ENCODE results near the gene GRIK5.

DNA sequence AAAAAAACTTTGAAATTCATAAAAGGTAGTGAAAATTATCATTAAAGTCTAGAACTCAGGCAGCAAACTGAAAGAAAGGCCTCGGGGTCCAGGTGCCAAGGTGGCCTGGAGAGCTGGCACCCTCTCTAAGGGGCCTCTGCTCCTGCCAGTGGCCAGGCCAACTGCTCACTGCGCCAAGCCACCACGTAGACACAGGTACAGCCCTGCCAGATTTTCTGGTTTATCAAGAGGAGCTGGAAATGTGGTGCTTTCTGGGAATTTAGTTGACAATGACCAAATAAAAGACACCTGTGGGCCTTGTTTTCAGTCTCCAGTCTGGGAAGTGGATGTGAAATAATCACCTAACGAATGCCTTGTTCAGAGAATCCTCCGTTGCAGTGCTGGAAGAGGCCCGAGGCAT, 28.8 kb upstream of the GRIK5 start:
- TF ChIP-seq, protein P1, sequence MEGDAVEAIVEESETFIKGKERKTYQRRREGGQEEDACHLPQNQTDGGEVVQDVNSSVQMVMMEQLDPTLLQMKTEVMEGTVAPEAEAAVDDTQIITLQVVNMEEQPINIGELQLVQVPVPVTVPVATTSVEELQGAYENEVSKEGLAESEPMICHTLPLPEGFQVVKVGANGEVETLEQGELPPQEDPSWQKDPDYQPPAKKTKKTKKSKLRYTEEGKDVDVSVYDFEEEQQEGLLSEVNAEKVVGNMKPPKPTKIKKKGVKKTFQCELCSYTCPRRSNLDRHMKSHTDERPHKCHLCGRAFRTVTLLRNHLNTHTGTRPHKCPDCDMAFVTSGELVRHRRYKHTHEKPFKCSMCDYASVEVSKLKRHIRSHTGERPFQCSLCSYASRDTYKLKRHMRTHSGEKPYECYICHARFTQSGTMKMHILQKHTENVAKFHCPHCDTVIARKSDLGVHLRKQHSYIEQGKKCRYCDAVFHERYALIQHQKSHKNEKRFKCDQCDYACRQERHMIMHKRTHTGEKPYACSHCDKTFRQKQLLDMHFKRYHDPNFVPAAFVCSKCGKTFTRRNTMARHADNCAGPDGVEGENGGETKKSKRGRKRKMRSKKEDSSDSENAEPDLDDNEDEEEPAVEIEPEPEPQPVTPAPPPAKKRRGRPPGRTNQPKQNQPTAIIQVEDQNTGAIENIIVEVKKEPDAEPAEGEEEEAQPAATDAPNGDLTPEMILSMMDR (conservative IDR thresholded peaks at IDR 0.05): no peak
- no peak for TF ChIP-seq EZH2 (IDR thresholded peaks at IDR 0.05; ENCODE audit: low read depth)

Measured in PC-9 (cell line).